Neuronal stem cell (in vitro differentiated cells): Measurements from ENCODE around the gene POLR1A.

ENCODE experiments used
- DNase-seq: peaks from one replicate; pipeline ENCODE4 v3.0.0-alpha.2; 2013; ENCODE audit warnings: low spot score
- H2AFZ ChIP-seq: one replicate; pipeline ENCODE4 v1.6.1; 2013; ENCODE audit warnings: mild to moderate bottlenecking, low read length, inconsistent platforms
- H2AK5ac ChIP-seq: 2 replicates; pipeline ENCODE4 v1.6.1; 2013; ENCODE audit warnings: low read depth, mild to moderate bottlenecking, inconsistent platforms, low read length, moderate library complexity, mixed read lengths
- H2BK120ac ChIP-seq: 2 replicates; pipeline ENCODE4 v1.6.1; 2013; ENCODE audit warnings: low read depth, mild to moderate bottlenecking, inconsistent platforms, low read length, moderate library complexity, mixed read lengths
- H2BK12ac ChIP-seq: one replicate; pipeline ENCODE4 v1.6.1; 2013; ENCODE audit warnings: low read length, inconsistent platforms
- H2BK15ac ChIP-seq: 2 replicates; pipeline ENCODE4 v1.6.1; 2013; ENCODE audit warnings: mild to moderate bottlenecking, low read length, inconsistent platforms, mixed read lengths
- H2BK5ac ChIP-seq: one replicate; pipeline ENCODE4 v1.6.1; 2013; ENCODE audit warnings: inconsistent platforms, mild to moderate bottlenecking, low read length, moderate library complexity
- H3K14ac ChIP-seq: one replicate; pipeline ENCODE4 v1.6.1; 2013; ENCODE audit warnings: low read length, inconsistent platforms
- H3K18ac ChIP-seq: 2 replicates; pipeline ENCODE4 v1.6.1; 2013; ENCODE audit warnings: low read length, inconsistent platforms
- H3K23ac ChIP-seq: 2 replicates; pipeline ENCODE4 v1.6.1; 2013; ENCODE audit warnings: low read depth, mild to moderate bottlenecking, mixed read lengths, low read length, inconsistent platforms; ENCODE audit not compliant: poor library complexity
- H3K27ac ChIP-seq: replicated peaks from 3 replicates; pipeline ENCODE4 v1.5.1; 2013; ENCODE audit warnings: low read length, inconsistent platforms
- H3K27me3 ChIP-seq, 3 experiments: 2 replicates each; pipeline ENCODE4 v1.6.1; 2013; ENCODE audit warnings: low read length in 3 of 3, mild to moderate bottlenecking in 2 of 3, inconsistent platforms in 1 of 3, low read depth in 1 of 3, mixed read lengths in 1 of 3, moderate library complexity in 1 of 3; ENCODE audit not compliant: control insufficient read depth in 3 of 3, insufficient read depth in 3 of 3
- H3K36me3 ChIP-seq, 2 donors: replicated peaks in 1 of 2; 2 replicates each; pipeline ENCODE4 v1.6.1; 2013; ENCODE audit warnings: low read length in 2 of 2; ENCODE audit not compliant: control insufficient read depth in 2 of 2, insufficient read depth in 2 of 2
- H3K4ac ChIP-seq: 2 replicates; pipeline ENCODE4 v1.6.1; 2013; ENCODE audit warnings: inconsistent platforms, mild to moderate bottlenecking, low read length, moderate library complexity
- H3K4me1 ChIP-seq, 2 donors: 1 replicate in 1 of 2; 2 replicates in 1 of 2; pipeline ENCODE4 v1.6.1; 2013; ENCODE audit warnings: low read length in 2 of 2, low read depth in 1 of 2; ENCODE audit not compliant: control insufficient read depth in 2 of 2, insufficient read depth in 1 of 2
- H3K4me2 ChIP-seq: one replicate; pipeline ENCODE4 v1.6.1; 2013; ENCODE audit warnings: mild to moderate bottlenecking, low read length, inconsistent platforms; ENCODE audit not compliant: insufficient read depth, poor library complexity, severe bottlenecking
- H3K4me3 ChIP-seq, 2 donors: 2 replicates each; pipeline ENCODE4 v1.5.1; 2013; ENCODE audit warnings: low read length in 2 of 2, mild to moderate bottlenecking in 2 of 2, inconsistent platforms in 1 of 2, moderate library complexity in 1 of 2
- H3K79me1 ChIP-seq: one replicate; pipeline ENCODE4 v1.6.1; 2013; ENCODE audit warnings: low read depth, mild to moderate bottlenecking, inconsistent platforms, low read length, moderate library complexity
- H3K9ac ChIP-seq: one replicate; pipeline ENCODE4 v1.6.1; 2013; ENCODE audit warnings: mild to moderate bottlenecking, low read depth, low read length, inconsistent platforms; ENCODE audit not compliant: poor library complexity
- H3K9me3 ChIP-seq, 2 donors: replicated peaks in 1 of 2; 2 replicates each; pipeline versions ENCODE3 to v1.6.1; 2013; ENCODE audit warnings: low read length in 2 of 2, mild to moderate bottlenecking in 2 of 2, inconsistent platforms in 1 of 2, low read depth in 1 of 2, mixed read lengths in 1 of 2, moderate library complexity in 1 of 2; ENCODE audit not compliant: control insufficient read depth in 2 of 2, insufficient read depth in 1 of 2
- H4K8ac ChIP-seq: one replicate; pipeline ENCODE4 v1.6.1; 2013; ENCODE audit warnings: low read depth, mild to moderate bottlenecking, inconsistent platforms, low read length, moderate library complexity
- H4K91ac ChIP-seq: one replicate; pipeline ENCODE4 v1.6.1; 2013; ENCODE audit warnings: low read length, low read depth, mild to moderate bottlenecking, inconsistent platforms; ENCODE audit not compliant: poor library complexity
- WGBS, 2 donors: extraction: QIAGEN DNeasy Blood & Tissue Kit; methylation state at CpG; one replicate each; pipeline ENCODE4 v1.1.7; 2013; ENCODE audit warnings: missing lambda C conversion rate in 2 of 2, mixed read lengths in 1 of 2; ENCODE audit not compliant: insufficient read length in 2 of 2, insufficient replicate concordance in 1 of 2; ENCODE audit errors: extremely low coverage in 2 of 2; 5-methylcytosine and 5-hydroxymethylcytosine counted together

The POLR1A gene

DNA sequence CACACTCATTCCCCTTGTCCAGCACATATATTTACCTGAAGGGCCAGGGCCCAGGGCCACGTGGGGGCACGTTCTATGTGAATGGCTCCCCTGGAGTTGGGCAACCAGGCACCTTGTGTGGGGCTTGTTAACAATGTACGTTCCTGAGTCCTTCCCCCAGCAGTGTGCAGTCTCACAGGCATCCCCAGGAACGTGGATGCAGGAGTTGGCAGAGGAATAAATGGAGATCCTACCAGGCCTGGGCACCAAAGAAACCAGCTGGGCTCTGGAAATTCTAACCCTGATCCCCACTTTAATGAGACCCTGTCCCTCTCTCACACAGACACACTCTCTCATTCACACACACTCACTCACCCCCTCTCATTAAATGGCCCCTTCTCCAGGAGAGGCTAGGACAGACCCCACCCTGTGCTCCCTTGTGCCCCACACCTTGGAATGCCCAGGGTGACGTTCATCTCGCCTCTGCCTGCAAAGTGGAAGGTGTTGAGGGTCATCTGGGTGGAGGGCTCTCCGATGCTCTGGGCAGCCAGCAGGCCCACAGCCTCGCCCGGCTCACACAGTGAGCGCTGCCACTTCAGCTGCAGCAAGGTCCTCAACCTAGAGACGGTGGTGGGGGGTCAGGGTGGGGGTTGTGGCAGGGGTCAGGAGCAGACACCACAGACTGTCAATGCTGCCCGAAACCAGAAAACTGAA is 65.6 kb downstream of the POLR1A start:
- Histone ChIP-seq H2AFZ (no peak overlapping the region), H3K4me2 (no peak overlapping the region), H3K79me1 (peaks cover 2% of the 10 kb centered on the region), H3K36me3 (peaks cover 61 to 95% of the 10 kb centered on the region in 2 donors), H3K4me1 (peaks cover 11 to 28% of the 10 kb centered on the region in 2 donors), H3K4ac (no peak overlapping the region), H2BK12ac (no peak overlapping the region), H3K18ac (no peak overlapping the region), H3K14ac (no peak overlapping the region), H2BK5ac (no peak overlapping the region), H3K27ac (no peak overlapping the region), H3K23ac (no peak overlapping the region), H3K27me3 (no peaks in the 10 kb centered on the region), H4K8ac (no peak overlapping the region), H4K91ac (no peak overlapping the region), H3K4me3 (no peak overlapping the region), H2BK15ac (no peak overlapping the region), H3K9ac (peak overlapping the region; percentile 1), H2AK5ac (no peak overlapping the region), H3K9me3 (no peaks in the 10 kb centered on the region), H2BK120ac (no peak overlapping the region)
- no CpG with 5 or more reads among the region's 12 CpGs for WGBS, 2 donors
- DNase-seq = no peak

DNA sequence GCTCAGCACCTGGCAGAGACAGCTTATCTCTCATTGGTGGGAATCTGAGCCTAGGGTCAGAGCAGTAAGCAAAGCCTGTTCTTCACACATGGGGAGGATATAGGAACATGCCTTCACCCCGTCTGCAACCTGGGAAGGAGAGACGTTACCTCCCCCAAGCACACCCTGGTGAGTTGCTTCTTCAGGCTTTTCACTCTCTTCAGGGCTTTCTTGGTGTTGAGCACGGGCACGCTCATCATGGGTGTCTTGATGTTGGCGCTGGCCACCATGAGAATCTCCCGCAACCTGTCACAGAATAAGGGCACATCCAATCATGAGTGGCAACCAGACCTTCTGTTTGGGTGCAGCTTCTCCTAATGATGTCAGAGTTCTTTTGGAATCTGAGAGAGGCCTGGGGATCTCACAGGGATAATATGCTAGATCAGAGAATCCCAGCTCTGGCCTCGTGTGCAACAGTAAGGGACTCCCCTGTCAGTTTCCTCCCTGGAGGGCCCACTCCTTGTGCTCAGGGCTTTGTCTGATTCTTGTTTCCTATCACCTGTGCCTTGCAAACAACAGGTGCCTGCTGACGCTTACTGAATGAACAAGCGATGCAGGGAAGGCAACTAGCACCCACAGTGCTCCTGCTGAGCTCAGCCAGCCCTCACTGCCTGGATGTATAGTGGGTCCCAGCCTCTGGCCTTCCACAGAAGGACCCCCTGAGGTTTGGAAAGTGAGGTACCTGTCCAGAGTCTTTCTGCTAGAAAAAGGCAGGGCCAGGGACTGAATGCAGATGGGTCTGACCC is 66.3 kb downstream of the POLR1A start:
- Histone ChIP-seq H3K27me3 (no peaks in the 10 kb centered on the region), H2BK120ac (no peak overlapping the region), H3K9me3 (no peaks in the 10 kb centered on the region), H3K4me2 (no peak overlapping the region), H2AFZ (no peak overlapping the region), H3K14ac (no peak overlapping the region), H2BK12ac (no peak overlapping the region), H3K23ac (no peak overlapping the region), H4K8ac (no peak overlapping the region), H3K18ac (no peak overlapping the region), H2BK15ac (no peak overlapping the region), H3K79me1 (peaks cover 2% of the 10 kb centered on the region), H3K36me3 (peaks cover 55 to 95% of the 10 kb centered on the region in 2 donors), H2BK5ac (no peak overlapping the region), H3K4me3 (no peak overlapping the region), H4K91ac (no peak overlapping the region), H3K4ac (no peak overlapping the region), H3K9ac (no peak overlapping the region), H3K27ac (no peak overlapping the region), H3K4me1 (peaks cover 11 to 28% of the 10 kb centered on the region in 2 donors), H2AK5ac (no peak overlapping the region)
- DNase-seq = no peak
- WGBS, 2 donors = no CpG with 5 or more reads among the region's 9 CpGs

GRCh38 chr2:86038291-86039081 is 67.2 kb downstream of the POLR1A start:
- H3K23ac ChIP-seq = no peak overlapping the region
- WGBS, 2 donors = no CpG with 5 or more reads among the region's 12 CpGs

GRCh38 chr2:86037795-86038192 is 67.9 kb downstream of the POLR1A start:
- H3K27me3 ChIP-seq = no peaks in the 10 kb centered on the region
- H3K23ac ChIP-seq = no peak overlapping the region
- H3K4me1 ChIP-seq = peaks cover 11 to 28% of the 10 kb centered on the region in 2 donors
- no peak overlapping the region for H2BK5ac ChIP-seq
- DNase-seq = no peak
- peaks cover 2% of the 10 kb centered on the region for H3K79me1 ChIP-seq
- no peak overlapping the region for H3K27ac ChIP-seq
- H2BK120ac ChIP-seq = no peak overlapping the region
- peaks cover 59 to 95% of the 10 kb centered on the region in 2 donors for H3K36me3 ChIP-seq
- WGBS, 2 donors = no CpG with 5 or more reads among the region's 7 CpGs
- H4K8ac ChIP-seq = no peak overlapping the region
- no peak overlapping the region for H4K91ac ChIP-seq
- no peak overlapping the region for H3K18ac ChIP-seq
- no peak overlapping the region for H3K4ac ChIP-seq
- H3K14ac ChIP-seq = no peak overlapping the region
- H2AK5ac ChIP-seq = no peak overlapping the region
- H2AFZ ChIP-seq = no peak overlapping the region
- no peak overlapping the region for H2BK12ac ChIP-seq
- no peak overlapping the region for H2BK15ac ChIP-seq
- no peak overlapping the region for H3K9ac ChIP-seq
- H3K4me3 ChIP-seq = no peak overlapping the region
- no peak overlapping the region for H3K4me2 ChIP-seq
- H3K9me3 ChIP-seq = no peaks in the 10 kb centered on the region

More at GRCh38 chr2:86038291-86039081, 67.2 kb downstream of the POLR1A start:
- Histone ChIP-seq H3K36me3 (peaks cover 56 to 95% of the 10 kb centered on the region in 2 donors), H3K79me1 (peaks cover 2% of the 10 kb centered on the region), H3K9me3 (no peaks in the 10 kb centered on the region), H3K27ac (no peak overlapping the region), H2BK5ac (no peak overlapping the region), H2AK5ac (no peak overlapping the region), H3K4me2 (no peak overlapping the region), H3K14ac (no peak overlapping the region), H2BK12ac (no peak overlapping the region), H3K4me1 (peaks cover 11 to 28% of the 10 kb centered on the region in 2 donors), H2AFZ (no peak overlapping the region), H3K9ac (no peak overlapping the region), H2BK120ac (no peak overlapping the region), H3K4ac (no peak overlapping the region), H4K8ac (no peak overlapping the region), H4K91ac (no peak overlapping the region), H3K18ac (no peak overlapping the region), H2BK15ac (no peak overlapping the region), H3K4me3 (no peak overlapping the region), H3K27me3 (no peaks in the 10 kb centered on the region)
- no peak for DNase-seq
